NCI-H526 treated with DMSO at 0.1 percent for 48 hours (cell line): ENCODE data around the gene DAW1.
"Not testable (repeated sequence)": the region's sequence is repeated elsewhere in the genome, so short reads cannot be mapped to it uniquely, and the experiment has no call there.

Experiments
- DNase-seq: peaks from one replicate; lab custom pipeline; 2025; lab: John Stamatoyannopoulos, UW

Gene DAW1

GRCh38 chr2:227914362-227914761 is 42.9 kb downstream of the DAW1 start:
- no peak for DNase-seq

- no peak for DNase-seq
These were observed 50.2 kb downstream of the DAW1 start for GRCh38 chr2:227921648-227922047.

GRCh38 chr2:227932001-227932400 is 60.6 kb downstream of the DAW1 start:
- no peak for DNase-seq

GRCh38 chr2:227932403-227932802 is 61.0 kb downstream of the DAW1 start:
- no peak for DNase-seq

- no peak for DNase-seq
These were observed 62.5 kb downstream of the DAW1 start for GRCh38 chr2:227933884-227934283.

DNA sequence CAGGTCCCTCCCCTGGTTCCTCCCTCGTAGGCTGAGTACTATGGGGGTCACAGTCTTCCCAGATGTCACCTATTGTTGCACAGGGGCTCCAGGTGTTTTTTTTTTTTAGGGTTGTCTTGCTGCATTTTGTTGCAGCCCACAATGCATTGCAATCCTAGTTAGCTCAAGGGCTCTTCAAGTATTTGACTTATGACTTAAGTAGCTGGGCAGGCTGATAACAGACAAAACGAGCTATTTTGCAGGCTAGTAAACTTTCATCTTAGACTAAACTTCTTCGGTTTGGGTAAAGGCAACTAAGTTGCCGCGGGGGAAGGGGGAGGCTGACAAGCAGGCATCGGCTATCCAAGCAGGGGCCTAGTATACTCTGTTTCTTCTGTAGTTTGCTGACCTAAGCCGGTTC is 64.8 kb downstream of the DAW1 start:
- DNase-seq = not testable (repeated sequence)

GRCh38 chr2:227939271-227940027 is 68.0 kb downstream of the DAW1 start:
- no peak for DNase-seq

DNA sequence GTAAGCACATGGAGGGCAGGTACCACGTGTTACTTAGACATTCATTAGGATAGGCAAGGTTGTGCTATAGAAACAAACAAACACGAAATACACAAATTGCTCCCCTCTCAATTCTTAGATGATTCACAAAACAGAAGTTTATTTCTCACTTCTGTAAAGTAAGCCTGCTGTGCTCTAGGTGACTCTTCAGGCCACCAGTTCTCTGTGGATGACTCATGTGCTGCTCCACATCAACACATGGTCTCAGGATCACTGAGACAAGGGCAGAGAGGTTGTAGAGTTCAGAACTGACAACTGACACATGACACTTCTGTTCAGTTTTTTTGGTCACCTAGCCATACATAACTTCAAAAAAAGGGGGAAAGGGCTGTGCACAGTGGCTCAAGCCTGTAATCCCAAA is 70.6 kb downstream of the DAW1 start:
- DNase-seq = no peak

- DNase-seq = no peak
These were observed 71.5 kb downstream of the DAW1 start for GRCh38 chr2:227942965-227943364.

DNA sequence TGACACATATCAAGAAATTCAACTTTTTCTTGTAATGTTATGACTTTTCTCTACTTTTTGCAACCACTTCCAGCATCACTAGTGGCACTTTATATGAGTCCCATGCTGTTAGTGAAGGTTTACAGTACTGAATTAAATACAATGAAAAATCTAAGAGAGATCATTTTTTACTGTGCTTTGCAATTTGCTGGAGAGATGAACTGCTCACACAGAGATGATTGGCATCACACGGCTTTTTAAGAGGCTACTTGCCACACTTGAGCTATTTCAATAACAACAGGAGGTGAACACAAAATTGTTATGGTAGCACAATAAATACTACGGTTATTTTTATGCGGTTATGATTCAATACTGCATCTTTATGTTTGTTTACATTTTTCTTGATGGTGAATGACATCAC is 88.9 kb downstream of the DAW1 start:
- DNase-seq = no peak

DNA sequence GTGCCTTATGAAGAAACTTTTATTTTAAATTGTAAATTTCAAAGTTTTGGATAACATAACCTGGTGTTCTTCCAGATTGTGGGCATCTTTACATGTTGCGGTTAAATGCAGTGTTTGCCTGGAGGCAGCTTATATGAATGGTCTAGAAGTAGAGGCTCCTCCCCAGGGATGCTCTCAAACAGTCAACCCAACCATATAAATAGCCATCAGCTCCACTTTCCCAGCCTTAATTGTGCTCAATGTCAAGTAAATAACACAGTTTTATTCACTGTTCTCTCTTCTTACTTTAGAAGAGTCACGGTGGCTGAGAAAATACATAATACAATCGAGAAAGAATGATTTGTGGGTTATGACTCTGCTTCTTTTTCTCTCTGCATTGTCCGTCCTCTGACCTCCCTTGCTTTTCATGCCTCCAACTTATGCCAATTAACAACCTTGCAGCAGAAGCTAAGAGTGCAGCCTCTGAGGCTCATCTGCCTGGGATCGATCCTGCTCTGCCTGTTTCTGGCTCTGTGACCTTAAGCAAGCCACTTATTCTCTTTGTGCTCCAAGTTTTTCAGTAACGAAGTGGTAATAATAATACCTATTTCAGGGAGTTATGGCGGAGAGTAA is 100.3 kb downstream of the DAW1 start:
- DNase-seq = no peak

- DNase-seq = no peak
These were observed 101.8 kb downstream of the DAW1 start for GRCh38 chr2:227973241-227973640.
